AG09309 (cell line): ENCODE measurements around the gene LRRK1.

Experiments used
- DNase-seq: peaks from one replicate; pipeline ENCODE4 v3.0.0-alpha.2; 2010; ENCODE audit warnings: low read depth
- H3K4me3 ChIP-seq: 2 replicates; pipeline ENCODE4 v1.5.1; 2011; ENCODE audit warnings: mild to moderate bottlenecking, low read depth, low read length, moderate library complexity; ENCODE audit not compliant: control insufficient read depth
- TF ChIP-seq, protein P1 (sequence below): IDR thresholded peaks from 2 replicates; pipeline ENCODE4 v1.5.1; 2011; ENCODE audit warnings: mild to moderate bottlenecking, low read depth, low read length, inconsistent platforms; ENCODE audit not compliant: insufficient read depth, control insufficient read depth; ENCODE audit errors: missing control alignments

LRRK1 gene

DNA sequence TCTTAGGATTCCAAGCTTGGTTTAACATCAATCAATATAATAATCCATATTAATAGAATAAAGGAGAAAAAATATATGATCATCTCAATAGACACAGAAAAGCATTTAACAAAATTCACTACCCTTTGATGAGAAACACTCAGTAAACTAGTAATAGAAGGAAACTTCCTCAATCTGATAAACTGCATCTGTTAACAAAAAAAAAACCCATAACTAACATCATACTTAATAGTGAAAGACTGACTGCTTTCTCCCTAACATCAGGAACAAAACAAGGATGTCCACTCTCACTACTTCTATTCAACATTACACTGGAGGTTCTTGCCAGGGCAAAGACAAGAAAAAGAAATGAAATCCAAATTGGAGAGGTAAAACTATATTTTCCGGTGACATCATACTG is 30.5 kb downstream of the LRRK1 start:
- H3K4me3 ChIP-seq, result no peak overlapping the region
- TF ChIP-seq, protein P1, sequence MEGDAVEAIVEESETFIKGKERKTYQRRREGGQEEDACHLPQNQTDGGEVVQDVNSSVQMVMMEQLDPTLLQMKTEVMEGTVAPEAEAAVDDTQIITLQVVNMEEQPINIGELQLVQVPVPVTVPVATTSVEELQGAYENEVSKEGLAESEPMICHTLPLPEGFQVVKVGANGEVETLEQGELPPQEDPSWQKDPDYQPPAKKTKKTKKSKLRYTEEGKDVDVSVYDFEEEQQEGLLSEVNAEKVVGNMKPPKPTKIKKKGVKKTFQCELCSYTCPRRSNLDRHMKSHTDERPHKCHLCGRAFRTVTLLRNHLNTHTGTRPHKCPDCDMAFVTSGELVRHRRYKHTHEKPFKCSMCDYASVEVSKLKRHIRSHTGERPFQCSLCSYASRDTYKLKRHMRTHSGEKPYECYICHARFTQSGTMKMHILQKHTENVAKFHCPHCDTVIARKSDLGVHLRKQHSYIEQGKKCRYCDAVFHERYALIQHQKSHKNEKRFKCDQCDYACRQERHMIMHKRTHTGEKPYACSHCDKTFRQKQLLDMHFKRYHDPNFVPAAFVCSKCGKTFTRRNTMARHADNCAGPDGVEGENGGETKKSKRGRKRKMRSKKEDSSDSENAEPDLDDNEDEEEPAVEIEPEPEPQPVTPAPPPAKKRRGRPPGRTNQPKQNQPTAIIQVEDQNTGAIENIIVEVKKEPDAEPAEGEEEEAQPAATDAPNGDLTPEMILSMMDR, result no peak

DNA sequence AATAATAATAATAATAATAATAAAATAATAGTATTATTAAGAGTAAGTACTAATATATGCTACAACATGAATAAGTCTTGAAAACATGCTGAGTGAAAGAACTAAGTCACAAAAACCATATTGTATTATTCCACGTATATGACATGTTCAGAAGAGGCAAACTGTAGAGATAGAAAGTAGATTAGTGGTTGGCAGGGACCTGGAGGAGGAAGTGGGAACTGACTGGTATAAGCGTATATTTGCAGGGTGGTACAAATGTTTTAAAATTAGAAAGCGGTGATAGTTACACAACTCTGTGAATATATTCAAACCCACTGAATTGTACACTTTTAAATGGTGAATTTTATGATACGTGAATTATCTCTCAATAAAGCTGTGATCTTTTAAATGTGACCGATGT is 32.8 kb downstream of the LRRK1 start:
- TF ChIP-seq, protein P1, result no peak
- DNase-seq, result no peak
- no peak overlapping the region for H3K4me3 ChIP-seq

More for the DNA sequence above, 30.5 kb downstream of the LRRK1 start:
- no peak for DNase-seq

DNA sequence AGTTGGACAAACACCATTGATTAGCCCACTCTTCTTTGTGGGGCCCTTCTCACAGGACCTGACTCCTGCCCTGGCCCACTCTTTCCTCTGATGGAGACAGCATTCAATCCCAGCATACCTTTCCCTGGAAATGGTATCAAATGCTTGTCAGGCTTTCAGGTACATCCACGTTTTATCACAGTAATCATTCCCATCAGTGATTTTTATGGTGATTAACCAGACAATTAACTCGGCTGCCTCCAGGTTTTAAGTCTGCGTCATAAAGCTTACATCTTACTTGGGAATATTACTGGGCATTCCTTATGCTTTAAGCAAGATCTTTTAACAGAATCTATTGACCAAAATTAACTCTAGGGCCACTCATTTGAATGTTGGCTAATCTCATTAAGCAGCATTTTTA is 33.4 kb downstream of the LRRK1 start:
- DNase-seq, result no peak
- TF ChIP-seq, protein P1, result no peak
- H3K4me3 ChIP-seq, result no peak overlapping the region

DNA sequence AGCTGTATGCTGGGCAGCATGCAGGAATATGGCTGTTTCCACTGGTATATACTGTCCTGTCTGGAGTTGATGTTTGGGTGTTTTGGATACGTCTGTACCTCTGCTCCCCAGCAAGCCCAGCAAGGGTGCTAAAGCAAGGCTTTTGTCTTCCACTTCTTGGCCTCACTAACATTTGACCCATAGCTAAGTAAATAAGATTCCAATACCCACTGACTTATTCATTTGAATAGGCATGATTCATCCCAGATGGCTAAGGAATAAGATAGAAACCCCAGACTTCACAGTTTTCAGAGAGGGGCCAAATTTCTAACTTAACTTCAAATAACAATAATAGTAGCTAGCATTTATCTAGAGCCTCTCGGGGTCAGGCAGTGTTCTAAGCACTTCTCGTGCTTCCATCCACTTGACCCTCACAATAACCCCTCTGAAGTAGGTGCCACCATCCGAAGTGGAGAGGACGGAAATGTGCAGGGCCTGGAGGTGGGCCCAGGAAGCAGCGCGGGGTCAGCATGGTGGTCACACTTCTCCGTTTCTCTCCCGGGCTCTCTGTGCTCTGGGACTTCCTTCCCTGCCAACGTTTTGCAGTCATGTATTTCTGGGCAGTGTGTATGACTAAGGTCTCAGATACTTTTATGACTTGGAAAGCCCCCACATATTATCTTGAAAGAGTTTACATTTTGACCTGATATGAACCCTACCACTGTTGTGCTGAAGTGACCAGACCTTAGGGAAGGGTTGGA is 39.3 kb downstream of the LRRK1 start:
- no peak overlapping the region for H3K4me3 ChIP-seq
- TF ChIP-seq, protein P1, result no peak
- DNase-seq, result no peak

DNA sequence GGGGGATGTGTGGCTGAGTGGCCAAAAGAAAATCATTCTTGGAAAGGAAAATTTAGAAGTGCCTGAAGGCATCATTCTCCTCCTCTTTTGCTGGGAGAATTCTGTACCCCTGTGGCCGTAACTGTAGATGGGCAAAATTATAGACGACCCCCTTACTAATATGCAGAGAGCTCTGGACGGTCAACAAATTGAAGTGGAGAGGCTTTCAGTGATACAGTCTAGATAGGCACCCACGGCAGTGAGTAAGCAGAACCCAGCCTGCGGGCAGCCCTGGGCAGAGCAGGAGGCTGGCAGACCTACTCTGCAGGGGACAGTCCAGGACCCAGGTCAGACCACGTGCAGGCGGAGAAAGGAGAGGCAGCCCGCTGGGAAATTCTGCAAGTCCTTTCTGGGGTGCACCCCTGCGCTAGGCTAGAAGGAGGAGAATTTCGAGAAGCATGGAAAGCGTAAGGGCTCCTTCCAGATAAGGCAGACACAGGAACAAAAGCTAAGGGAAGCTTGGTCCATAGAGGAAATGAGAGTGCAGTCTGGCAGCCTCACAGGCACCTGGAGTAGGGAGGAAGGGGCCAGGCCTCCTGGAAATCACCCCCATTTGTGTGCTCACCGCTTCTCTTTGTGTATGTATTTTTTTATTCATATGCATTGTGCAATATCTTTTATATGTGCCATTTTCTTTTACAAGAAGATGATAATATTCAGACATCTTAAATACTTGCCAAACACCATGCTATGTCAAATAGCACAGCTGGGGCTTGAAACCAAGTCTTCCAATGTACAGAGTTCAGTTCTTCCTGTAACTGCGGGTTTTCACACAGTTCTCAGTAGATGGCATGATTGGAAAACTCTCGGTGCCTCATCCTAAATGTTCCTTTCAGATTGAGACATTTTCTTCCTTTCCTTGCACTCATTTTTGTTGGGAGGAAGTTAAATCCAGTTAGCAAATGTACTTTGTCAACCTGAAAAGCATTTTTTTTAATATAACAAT is 40.2 kb downstream of the LRRK1 start:
- TF ChIP-seq, protein P1, result no peak
- H3K4me3 ChIP-seq, result no peak overlapping the region
- no peak for DNase-seq

DNA sequence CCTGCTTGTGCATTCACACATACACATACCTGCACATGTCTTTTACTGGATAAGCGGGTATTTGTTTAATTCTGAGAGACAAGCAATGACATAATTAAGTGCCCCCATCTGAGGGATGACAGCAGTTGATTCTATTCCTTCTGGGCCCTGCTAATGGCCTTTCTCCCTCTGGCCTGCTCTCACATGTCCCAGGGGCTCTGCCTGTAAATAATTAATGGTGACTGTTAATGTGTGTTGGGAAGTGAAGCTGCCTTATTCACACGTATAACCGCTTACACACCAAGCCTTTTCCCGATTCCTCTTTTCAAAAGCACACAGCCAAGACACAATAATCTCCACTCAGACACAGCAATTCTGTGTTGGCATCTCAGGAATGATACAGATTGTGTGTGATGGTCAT is 47.8 kb downstream of the LRRK1 start:
- H3K4me3 ChIP-seq, result no peak overlapping the region
- DNase-seq, result no peak
- TF ChIP-seq, protein P1, result no peak
